C4-2B (cell line): ENCODE data around the gene OTULINL.

Experiments
- ZFX ChIP-seq: fragments of 450-650 bp; IDR thresholded peaks from 2 replicates; pipeline ENCODE4 v1.6.1; 2017
- TF ChIP-seq, protein P1 (sequence below): fragments of 450-650 bp; conservative IDR thresholded peaks from 2 replicates; pipeline ENCODE4 v1.5.1; 2017; ENCODE audit warnings: mild to moderate bottlenecking

GRCh38 chr5:14590949-14591348 is 9.4 kb downstream of the OTULINL start:
- TF ChIP-seq, protein P1, sequence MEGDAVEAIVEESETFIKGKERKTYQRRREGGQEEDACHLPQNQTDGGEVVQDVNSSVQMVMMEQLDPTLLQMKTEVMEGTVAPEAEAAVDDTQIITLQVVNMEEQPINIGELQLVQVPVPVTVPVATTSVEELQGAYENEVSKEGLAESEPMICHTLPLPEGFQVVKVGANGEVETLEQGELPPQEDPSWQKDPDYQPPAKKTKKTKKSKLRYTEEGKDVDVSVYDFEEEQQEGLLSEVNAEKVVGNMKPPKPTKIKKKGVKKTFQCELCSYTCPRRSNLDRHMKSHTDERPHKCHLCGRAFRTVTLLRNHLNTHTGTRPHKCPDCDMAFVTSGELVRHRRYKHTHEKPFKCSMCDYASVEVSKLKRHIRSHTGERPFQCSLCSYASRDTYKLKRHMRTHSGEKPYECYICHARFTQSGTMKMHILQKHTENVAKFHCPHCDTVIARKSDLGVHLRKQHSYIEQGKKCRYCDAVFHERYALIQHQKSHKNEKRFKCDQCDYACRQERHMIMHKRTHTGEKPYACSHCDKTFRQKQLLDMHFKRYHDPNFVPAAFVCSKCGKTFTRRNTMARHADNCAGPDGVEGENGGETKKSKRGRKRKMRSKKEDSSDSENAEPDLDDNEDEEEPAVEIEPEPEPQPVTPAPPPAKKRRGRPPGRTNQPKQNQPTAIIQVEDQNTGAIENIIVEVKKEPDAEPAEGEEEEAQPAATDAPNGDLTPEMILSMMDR: no peak
- TF ChIP-seq ZFX: no peak
